ENCODE results near the gene ZFPL1. TPM values are rescaled to one million over a fixed set of nuclear protein-coding genes. Genes with fewer than 3 reads are reported as not detected.

Gene ZFPL1
- total RNA-seq, 2 donors from 2014 or later, result 35.7 to 46.6 TPM

DNA sequence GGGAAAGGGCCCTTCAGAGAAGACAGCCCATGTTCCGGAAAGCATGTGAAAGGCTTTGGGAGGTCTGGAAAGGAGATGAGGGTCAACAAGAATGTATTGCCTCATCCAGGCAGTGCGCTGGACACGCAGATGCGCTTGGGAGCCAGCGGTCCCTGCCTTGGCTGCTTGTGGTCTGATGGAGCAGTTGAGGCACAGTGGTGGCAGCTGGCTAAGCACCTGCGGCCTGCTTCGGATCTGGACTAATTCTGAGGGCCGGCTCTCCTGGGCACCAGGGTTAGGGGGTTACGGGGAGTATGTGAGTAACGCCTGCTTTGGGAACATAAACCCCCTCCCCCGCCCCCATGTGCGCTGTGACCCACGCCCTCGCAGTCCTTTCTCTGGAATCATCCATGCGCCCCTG lies 23.1 kb downstream of the ZFPL1 start:
- H3K27me3 ChIP-seq (ENCODE audit: control insufficient read depth, insufficient read depth, low read length, poor library complexity, severe bottlenecking), result no peaks in the 10 kb centered on the region
- no peak overlapping the region for H3K4me3 ChIP-seq (ENCODE audit: low read length)
- H3K9me3 ChIP-seq (ENCODE audit: control insufficient read depth, low read length), result no peaks in the 10 kb centered on the region
- no peak overlapping the region for H3K9ac ChIP-seq (ENCODE audit: extremely low read depth, low read length, poor library complexity, severe bottlenecking)
- WGBS, 2 experiments (ENCODE audit: insufficient coverage in 1 of 2, insufficient read length in 1 of 2), result 91 to 95% methylated on average over 4 to 15 of the region's 15 CpGs
- peaks cover 6% of the 10 kb centered on the region for H3K4me1 Mint-ChIP-seq
- no peaks in the 10 kb centered on the region for H3K27me3 Mint-ChIP-seq (ENCODE audit: insufficient read depth)
- H3K4me3 Mint-ChIP-seq, result no peak overlapping the region
- peaks cover 14% of the 10 kb centered on the region for H3K36me3 ChIP-seq (ENCODE audit: control insufficient read depth, insufficient read depth, low read length)
- TF ChIP-seq, protein P1, sequence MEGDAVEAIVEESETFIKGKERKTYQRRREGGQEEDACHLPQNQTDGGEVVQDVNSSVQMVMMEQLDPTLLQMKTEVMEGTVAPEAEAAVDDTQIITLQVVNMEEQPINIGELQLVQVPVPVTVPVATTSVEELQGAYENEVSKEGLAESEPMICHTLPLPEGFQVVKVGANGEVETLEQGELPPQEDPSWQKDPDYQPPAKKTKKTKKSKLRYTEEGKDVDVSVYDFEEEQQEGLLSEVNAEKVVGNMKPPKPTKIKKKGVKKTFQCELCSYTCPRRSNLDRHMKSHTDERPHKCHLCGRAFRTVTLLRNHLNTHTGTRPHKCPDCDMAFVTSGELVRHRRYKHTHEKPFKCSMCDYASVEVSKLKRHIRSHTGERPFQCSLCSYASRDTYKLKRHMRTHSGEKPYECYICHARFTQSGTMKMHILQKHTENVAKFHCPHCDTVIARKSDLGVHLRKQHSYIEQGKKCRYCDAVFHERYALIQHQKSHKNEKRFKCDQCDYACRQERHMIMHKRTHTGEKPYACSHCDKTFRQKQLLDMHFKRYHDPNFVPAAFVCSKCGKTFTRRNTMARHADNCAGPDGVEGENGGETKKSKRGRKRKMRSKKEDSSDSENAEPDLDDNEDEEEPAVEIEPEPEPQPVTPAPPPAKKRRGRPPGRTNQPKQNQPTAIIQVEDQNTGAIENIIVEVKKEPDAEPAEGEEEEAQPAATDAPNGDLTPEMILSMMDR (conservative IDR thresholded peaks at IDR 0.05), result no peak
- H3K27ac Mint-ChIP-seq, result no peak overlapping the region
- H3K4me1 ChIP-seq (ENCODE audit: control insufficient read depth, insufficient read depth, low read length), result peaks cover 3% of the 10 kb centered on the region
- DNase-seq, result no peak
- H3K9me3 Mint-ChIP-seq, result no peaks in the 10 kb centered on the region
- no peak overlapping the region for H3K27ac ChIP-seq (ENCODE audit: low read depth, low read length)
- peaks cover 9% of the 10 kb centered on the region for H3K36me3 Mint-ChIP-seq (ENCODE audit: low read depth)

DNA sequence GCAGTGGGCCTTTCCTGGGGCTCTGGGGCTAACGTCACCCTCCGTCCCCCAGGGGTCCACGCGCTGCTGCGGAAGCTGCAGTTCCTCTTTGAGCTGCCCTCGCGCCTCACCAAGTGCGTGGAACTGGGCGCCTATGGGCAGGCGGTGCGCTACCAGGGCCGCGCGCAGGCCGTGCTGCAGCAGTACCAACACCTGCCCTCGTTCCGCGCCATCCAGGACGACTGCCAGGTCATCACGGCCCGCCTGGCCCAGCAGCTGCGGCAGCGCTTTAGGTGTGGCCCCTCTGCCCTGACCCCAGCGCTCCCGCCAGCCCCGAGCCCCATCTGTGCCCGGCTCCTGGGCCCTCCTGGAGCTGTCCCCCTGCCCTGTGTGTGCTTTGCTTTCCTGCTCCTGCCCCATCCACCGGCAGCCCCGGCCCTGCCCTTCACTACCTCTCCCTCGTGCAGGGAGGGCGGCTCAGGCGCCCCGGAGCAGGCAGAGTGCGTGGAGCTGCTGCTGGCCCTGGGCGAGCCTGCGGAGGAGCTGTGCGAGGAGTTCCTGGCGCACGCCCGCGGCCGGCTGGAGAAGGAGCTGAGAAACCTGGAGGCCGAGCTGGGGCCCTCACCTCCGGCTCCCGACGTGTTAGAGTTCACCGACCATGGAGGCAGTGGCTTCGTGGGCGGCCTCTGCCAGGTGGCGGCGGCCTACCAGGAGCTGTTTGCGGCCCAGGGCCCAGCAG lies 23.9 kb downstream of the ZFPL1 start:
- DNase-seq, result no peak
- no peak overlapping the region for H3K27ac Mint-ChIP-seq
- no peaks in the 10 kb centered on the region for H3K27me3 Mint-ChIP-seq (ENCODE audit: insufficient read depth)
- Histone ChIP-seq H3K9ac (ENCODE audit: extremely low read depth, low read length, poor library complexity, severe bottlenecking) (no peak overlapping the region), H3K36me3 (ENCODE audit: control insufficient read depth, insufficient read depth, low read length) (peaks cover 9% of the 10 kb centered on the region), H3K9me3 (ENCODE audit: control insufficient read depth, low read length) (no peaks in the 10 kb centered on the region), H3K4me3 (ENCODE audit: low read length) (no peak overlapping the region), H3K27me3 (ENCODE audit: control insufficient read depth, insufficient read depth, low read length, poor library complexity, severe bottlenecking) (no peaks in the 10 kb centered on the region), H3K27ac (ENCODE audit: low read depth, low read length) (no peak overlapping the region), H3K4me1 (ENCODE audit: control insufficient read depth, insufficient read depth, low read length) (peaks cover 3% of the 10 kb centered on the region)
- TF ChIP-seq, protein P1 (conservative IDR thresholded peaks at IDR 0.05), result no peak
- no peaks in the 10 kb centered on the region for H3K9me3 Mint-ChIP-seq
- no peak overlapping the region for H3K4me3 Mint-ChIP-seq
- H3K36me3 Mint-ChIP-seq (ENCODE audit: low read depth), result peaks cover 9% of the 10 kb centered on the region
- 96 to 97% methylated on average over 28 to 52 of the region's 52 CpGs for WGBS, 2 experiments (ENCODE audit: insufficient coverage in 1 of 2, insufficient read length in 1 of 2)
- peaks cover 6% of the 10 kb centered on the region for H3K4me1 Mint-ChIP-seq

DNA sequence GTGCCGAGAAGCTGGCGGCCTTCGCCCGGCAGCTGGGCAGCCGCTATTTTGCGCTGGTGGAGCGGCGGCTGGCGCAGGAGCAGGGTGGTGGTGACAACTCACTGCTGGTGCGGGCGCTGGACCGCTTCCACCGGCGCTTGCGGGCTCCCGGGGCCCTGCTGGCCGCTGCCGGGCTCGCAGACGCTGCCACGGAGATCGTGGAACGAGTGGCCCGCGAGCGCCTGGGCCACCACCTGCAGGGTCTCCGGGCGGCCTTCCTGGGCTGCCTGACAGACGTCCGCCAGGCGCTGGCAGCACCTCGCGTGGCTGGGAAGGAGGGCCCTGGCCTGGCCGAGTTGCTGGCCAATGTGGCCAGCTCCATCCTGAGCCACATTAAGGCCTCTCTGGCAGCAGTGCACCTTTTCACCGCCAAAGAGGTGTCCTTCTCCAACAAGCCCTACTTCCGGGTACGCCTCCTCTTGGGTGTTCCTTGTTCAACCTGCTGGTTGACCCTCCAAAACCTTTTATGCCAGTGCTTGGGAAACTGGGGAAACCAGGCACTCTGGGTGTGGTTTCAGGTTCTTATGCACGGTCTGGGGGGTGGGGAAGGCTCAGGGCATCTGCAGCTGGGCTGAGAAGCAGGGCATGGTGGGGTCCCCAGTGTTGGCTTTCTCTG lies 24.6 kb downstream of the ZFPL1 start:
- peak; percentile 47 for DNase-seq
- Histone ChIP-seq H3K4me1 (ENCODE audit: control insufficient read depth, insufficient read depth, low read length) (peaks cover 3% of the 10 kb centered on the region), H3K9me3 (ENCODE audit: control insufficient read depth, low read length) (no peaks in the 10 kb centered on the region), H3K9ac (ENCODE audit: extremely low read depth, low read length, poor library complexity, severe bottlenecking) (no peak overlapping the region), H3K27me3 (ENCODE audit: control insufficient read depth, insufficient read depth, low read length, poor library complexity, severe bottlenecking) (no peaks in the 10 kb centered on the region), H3K27ac (ENCODE audit: low read depth, low read length) (no peak overlapping the region), H3K4me3 (ENCODE audit: low read length) (no peak overlapping the region), H3K36me3 (ENCODE audit: control insufficient read depth, insufficient read depth, low read length) (peaks cover 7% of the 10 kb centered on the region)
- 96 to 98% methylated on average over 34 to 38 of the region's 38 CpGs for WGBS, 2 experiments (ENCODE audit: insufficient coverage in 1 of 2, insufficient read length in 1 of 2)
- Mint-ChIP-seq H3K4me1 (peaks cover 11% of the 10 kb centered on the region), H3K9me3 (no peaks in the 10 kb centered on the region), H3K27ac (no peak overlapping the region), H3K36me3 (ENCODE audit: low read depth) (peaks cover 9% of the 10 kb centered on the region), H3K4me3 (no peak overlapping the region), H3K27me3 (ENCODE audit: insufficient read depth) (no peaks in the 10 kb centered on the region)
- TF ChIP-seq, protein P1 (conservative IDR thresholded peaks at IDR 0.05), result no peak
